Tibial nerve (tissue), 4 donors: ENCODE results near the gene ACKR4.

ENCODE experiments used
- CTCF ChIP-seq, 5 experiments: fragments of 200-600 bp in 3 of 5; fragments of 450-650 bp in 2 of 5; sonication (generic) in 3 of 5; IDR thresholded peaks; one replicate each; pipeline ENCODE4 v1.5.1; 2016 to 2019; ENCODE audit warnings: antibody characterized with exemption in 5 of 5, mild to moderate bottlenecking in 3 of 5, moderate library complexity in 2 of 5
- EP300 ChIP-seq, 2 donors: sonication (generic); formaldehyde crosslinking; IDR thresholded peaks; one replicate each; pipeline ENCODE4 v1.6.1; 2017; ENCODE audit warnings: antibody characterized with exemption in 2 of 2, mild to moderate bottlenecking in 1 of 2
- POLR2A ChIP-seq, 2 donors: fragments of 450-650 bp; IDR thresholded peaks; one replicate each; pipeline ENCODE4 v1.6.1; 2017; ENCODE audit warnings: antibody characterized with exemption in 2 of 2, mild to moderate bottlenecking in 2 of 2, moderate library complexity in 2 of 2

GRCh38 chr3:132630612-132631011 is 33.5 kb downstream of the ACKR4 start:
- TF ChIP-seq CTCF (IDR thresholded peaks at IDR 0.05) (no peak), POLR2A (IDR thresholded peaks at IDR 0.05) (no peak), EP300 (IDR thresholded peaks at IDR 0.05) (no peak)
